Stimulated activated CD4-positive, alpha-beta T cell treated with anti-CD3 and anti-CD28 coated beads, Interleukin-12 subunit alpha, Interleukin-12 subunit beta, amount 100 ng/mL, for 4 hours (primary cell): ENCODE data around the gene JAK2.
"Not testable (repeated sequence)": the region's sequence is repeated elsewhere in the genome, so short reads cannot be mapped to it uniquely, and the experiment has no call there.

Experiments used
- DNase-seq: peaks from one replicate; pipeline ENCODE4 v3.0.0-alpha.2; 2020

JAK2 gene

DNA sequence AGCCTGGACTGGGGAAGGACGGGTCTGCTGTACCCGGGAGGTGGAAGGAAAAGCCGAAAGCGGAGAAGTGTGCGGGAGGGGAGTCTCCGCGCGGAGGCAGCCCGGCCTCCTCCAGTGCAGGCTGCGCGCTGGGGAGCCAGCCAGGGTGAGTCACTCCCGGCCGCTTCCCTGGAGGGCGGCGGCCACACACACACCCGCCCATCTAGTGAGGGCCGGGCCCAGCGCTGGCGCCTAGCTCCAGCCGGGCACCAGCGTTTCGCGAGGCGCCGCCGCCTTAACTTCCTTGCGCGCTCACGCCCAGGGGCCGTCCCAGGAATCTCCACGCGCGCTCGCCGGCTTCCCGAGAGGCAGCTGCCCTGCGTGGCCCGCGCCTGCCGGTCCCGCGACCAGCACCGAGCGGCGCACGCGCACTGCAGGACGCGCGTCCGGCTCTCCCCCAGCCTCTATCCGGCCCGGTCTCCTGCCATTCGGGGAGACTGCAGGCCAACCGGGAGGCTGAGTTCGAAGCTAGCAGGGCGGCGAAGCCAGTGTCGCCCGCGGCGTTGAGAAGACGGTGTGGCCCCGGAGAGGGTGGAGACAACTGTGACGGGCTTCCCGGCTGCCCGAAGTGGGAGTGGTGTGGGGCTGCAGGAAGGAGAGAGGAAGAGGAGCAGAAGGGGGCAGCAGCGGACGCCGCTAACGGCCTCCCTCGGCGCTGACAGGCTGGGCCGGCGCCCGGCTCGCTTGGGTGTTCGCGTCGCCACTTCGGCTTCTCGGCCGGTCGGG is at the start of gene JAK2:
Gene JAK2 (plus strand): TSS at position 652 of the 765 bp plus-strand sequence. CDS start 36,716 bp downstream, outside the sequence.
- DNase-seq, result peak; percentile 76

DNA sequence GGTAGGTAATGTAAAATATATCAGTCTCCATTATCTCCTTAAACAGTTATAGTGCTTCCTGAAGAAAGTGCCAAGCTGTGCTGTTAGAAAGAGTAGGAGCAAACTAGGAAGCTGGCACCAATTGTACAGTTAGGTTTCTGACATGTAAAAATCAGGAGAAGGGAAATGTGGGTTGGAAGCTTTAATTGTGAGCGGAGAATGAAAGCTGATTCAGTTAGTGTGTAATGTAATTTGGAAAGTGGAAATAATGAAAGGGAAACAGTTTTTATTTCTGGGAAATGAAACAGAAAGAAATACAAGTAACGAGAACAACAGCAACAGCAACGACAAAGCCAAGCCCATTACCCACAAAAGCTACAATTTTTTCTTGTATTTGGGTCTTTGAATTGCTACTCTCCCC is 48.8 kb upstream of the JAK2 start:
- DNase-seq, result no peak

DNA sequence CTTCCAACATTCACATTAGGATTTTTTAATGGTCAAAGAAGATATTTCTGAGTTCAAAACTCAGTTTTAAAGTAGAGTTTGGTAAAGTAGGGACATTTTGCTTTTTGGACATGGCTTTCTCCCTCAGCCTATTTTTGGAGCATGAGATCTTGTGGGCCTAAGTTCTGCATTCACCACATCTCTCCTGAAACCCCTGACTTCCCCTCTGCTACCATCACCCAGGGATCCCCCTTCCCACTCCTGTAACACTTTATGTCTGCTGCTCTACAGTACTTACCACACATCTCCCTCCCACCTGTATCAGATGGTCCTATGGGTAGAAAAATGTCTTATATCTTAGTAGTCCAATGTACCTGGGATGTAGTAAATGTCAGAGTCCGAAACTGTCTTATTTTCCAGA is 48.2 kb upstream of the JAK2 start:
- DNase-seq, result no peak

DNA sequence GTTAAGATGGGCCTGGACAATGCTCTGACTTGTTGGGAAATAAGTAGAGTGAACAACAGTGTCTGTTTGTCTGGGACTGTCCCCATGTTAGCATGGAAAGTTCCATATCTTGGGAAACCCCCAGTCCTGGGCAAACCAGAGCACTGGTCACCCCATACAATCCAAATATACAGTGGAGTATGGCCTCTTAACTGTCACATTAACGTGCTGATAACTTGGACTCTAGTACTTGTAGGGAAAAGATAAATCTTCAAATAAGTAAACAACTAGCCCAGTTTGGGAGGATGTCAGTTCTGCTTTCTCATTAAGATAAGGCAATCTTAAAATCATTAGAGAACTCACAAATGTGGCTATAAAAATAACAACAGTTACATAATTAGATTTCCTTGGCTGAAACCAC is 47.6 kb upstream of the JAK2 start:
- DNase-seq, result no peak

DNA sequence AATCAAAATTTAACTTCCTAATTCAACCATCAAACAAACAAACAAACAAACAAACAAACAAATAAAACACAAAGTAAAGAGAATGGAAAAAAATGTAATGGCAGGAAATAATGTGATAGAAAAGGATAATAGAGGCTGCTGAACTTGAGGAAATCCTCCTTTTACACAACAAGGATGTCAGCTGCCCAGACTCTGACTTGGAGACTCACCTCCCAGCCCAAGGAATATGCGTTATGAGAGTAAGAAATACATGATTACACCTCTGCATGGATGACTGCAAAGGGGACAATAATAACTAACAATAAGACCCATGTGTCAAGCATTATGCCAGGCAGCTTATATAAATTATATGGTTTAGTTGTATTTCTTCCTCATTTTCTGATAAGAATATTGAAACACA is 46.6 kb upstream of the JAK2 start:
- DNase-seq, result no peak

DNA sequence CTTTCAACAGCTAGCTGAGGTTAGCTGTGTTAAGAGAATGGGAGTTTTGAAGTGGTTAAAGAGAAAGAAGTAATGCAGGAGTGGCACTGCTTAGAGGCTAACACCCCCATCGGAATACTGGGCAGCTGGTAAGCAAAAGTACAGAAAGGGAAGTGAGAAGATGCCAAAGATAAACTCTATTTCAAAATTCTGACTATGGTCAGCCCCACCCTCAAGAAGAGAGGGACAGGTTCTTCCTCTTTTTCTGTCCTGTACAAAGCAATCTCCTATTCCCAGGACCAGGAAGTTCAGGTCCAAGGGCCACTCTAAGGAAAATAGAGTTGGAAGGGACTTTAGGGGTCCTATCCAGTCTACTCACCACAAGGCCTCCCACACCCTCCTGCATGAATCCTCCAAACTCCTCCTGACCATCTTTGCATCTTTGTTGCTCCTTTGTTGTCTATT is 45.9 kb upstream of the JAK2 start:
- no peak for DNase-seq

DNA sequence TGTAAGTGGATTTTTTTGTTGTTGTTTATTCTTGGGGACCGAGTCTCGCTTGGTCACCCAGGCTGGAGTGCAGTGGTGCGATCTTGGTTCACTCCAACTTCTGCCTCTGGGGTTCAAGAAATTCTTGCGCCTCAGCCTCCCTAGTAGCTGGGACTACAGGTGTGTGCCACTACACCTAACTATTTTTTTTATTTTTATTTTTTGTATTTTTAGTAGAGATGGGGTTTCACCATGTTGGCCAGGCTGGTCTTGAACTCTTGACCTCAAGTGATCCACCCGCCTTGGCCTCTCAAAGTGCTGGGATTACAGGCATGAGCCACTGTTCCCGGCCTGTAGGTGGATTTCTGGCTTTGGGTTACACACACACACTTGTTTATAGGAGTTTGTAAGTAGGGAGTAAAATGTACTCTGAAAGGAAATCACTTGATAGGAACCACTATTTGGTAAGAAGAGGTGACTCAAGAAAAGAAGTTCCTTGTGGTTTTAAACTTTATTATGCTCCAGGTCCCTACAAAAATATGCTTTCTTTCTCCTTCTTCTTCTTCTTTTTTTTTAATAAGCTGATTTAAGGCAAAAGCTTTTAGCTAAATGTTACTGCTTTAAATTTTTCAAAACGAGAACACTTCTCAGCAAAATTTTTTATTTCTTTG is 42.9 kb upstream of the JAK2 start:
- DNase-seq, result not testable (repeated sequence)

DNA sequence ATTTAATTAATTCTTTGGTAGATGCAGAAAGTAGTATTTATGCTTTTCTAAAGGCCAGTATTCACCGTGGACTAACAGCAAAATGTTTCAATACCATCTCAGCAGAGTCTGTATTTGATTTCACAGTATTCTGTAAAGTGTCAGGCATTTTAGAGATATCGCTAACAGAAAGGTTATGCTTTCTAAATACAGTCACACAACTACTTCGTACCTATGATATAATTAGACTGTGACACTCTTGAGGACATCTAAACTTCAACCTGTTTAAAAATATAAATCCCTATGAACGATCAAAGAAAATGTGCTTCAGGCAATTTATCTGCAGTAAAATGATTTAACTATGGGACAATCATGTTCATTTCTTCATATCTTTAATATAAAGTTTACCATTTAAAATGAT is 41.7 kb upstream of the JAK2 start:
- no peak for DNase-seq

DNA sequence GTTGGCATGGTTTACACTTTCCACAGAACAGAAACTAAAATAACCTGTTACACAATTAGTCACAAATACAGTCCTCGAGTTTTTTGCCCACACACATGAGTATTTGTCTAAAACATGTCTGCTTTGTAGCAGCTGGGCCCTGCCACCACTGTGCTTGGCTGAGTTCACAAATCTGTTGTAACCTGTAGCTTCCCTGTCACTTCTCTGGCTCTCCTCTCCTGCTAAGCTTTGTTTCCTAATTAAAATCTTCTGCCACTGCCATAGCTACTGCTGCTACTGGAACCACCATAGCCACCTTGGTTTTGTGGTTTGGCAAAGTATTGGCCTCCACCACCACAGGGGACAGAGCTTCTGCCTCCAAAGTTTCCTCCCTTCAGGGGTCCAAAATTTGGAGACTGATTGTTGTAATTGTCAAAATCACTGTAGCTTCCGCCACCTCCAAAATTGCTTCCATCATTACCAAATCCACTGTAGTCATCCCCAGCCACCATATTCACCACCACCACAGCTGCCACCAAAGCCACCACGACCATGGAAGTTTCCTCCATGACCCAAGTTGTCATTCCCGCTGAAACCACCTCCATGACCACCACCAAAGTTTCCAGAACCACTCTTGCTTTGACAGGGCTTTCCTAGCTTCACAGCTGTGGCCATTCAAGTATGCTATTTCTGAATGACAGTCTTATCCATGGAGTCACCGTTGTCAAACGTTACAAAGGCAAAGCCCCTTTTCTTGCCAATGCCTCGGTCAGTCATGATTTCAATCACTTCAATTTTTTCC is 40.5 kb upstream of the JAK2 start:
- peak; percentile 29 for DNase-seq

DNA sequence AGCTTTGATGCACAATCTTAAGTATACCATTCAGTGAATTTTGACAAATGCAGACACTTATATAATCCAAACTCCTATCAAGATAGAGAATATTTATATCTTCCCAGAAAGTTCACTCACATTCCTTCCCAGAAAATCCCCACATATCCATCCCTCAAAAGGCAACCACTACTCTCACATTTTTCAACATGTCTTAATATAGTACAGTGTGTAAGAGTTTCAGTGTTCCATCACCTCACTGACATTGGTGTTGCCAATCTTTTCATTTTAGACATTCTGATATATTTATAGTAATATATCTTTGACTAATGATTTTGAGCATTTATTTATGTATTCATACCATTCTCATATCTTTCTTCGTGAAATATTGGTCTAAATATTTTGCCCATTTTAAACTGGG is 38.1 kb upstream of the JAK2 start:
- DNase-seq, result no peak

DNA sequence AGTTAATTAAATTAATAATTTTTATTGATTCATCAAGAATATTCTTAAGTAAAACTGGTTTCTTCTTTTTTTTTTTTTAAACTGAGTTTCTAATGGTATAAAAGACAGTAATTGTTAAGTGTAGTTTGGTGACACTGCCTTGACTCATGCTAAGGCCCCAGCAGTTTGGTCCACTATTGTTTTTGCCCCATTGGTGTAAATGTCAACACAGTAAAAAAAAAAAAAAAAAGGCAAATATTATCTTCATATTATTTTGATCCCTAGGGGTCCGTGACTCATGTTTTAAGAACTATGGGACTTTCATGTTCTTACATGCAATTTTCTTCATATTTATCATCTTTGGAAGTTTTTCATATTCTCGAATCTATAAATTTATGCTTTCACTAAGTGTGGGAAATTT is 29.2 kb upstream of the JAK2 start:
- no peak for DNase-seq

DNA sequence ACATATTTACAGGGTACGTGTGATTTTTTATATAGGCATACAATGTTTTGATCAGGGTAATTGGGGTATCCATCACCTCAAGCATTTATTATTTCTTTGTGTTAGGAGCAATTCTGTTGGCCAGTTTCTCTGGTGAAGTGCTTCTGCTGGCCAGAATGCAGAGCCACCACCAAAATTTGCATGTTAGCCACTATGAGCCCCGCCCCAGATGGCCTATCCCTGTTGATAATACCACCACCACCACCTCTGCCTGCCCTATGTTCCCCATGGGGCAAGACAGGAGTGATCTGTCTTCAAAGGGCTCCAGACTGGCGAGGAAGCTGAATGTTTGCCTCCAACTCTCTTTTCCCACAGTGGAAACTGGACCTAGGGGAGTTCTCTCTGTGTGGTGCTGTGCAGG is 26.0 kb upstream of the JAK2 start:
- DNase-seq, result no peak

DNA sequence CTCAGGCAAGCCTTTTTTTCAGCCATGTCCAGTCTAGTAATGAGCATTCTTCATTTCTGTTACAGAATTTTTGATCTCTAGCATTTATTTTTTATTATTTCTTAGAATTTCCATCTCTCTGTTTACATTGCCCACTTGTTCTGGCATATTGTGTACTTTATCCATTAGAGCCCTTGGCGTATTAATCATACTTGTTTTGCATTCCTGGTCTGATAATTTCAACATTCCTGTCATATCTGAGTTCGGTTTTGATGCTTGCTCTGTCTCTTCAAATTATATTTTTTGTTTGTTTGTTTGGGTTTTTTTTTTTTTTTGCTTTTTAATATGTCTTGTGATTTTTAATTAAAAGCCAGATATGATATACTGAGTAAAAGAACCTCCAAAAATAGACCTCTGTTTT is 23.0 kb upstream of the JAK2 start:
- DNase-seq, result no peak

DNA sequence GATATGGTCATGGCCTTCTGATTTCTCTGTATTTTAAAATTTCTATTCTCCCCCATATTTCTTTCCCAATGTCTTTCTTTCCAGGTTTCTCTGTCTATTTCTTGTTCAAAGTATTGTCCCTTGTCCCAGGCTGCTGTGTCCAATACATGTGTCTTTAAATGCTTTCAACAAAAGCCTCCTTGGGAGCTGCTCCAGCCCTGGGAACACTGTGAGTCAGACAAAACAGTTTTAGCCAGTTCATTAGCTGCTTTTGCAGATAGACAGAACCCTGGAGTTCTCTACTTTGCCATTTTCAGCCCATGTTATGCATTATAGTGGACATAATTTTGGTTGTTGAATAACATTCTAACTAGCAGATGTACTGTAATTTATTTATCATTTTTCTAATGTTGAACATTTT is 20.5 kb upstream of the JAK2 start:
- DNase-seq, result no peak

DNA sequence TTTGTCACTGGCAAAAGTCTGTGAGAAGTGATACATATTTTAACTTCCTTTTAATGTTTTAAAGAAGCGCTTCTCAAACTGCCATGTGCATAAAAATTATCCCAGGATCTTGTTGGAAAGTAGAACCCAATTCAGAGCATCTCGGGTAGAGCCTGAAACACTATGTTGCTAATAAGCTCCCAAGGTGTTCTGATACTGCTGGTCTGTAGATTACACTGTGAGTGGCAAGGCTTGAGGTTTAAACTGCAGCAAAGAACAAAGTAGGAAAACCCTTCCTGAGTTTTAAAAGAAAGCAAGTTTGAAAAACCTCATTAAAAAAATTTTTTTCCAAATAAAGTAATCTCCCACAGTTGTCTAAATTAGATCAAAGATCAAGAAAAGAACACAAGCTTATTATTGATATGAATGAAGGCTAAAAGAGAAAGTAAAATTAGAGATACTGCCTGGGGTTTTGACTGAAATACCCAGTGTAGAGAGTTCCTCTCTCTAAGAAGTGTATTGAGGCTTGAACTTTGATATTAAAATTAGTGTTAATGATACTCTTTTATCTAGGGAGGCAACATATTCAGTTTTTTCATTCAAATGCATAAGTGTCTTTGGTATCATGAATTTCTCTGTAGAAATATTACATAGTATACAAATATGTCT is 19.8 kb upstream of the JAK2 start:
- DNase-seq, result no peak

DNA sequence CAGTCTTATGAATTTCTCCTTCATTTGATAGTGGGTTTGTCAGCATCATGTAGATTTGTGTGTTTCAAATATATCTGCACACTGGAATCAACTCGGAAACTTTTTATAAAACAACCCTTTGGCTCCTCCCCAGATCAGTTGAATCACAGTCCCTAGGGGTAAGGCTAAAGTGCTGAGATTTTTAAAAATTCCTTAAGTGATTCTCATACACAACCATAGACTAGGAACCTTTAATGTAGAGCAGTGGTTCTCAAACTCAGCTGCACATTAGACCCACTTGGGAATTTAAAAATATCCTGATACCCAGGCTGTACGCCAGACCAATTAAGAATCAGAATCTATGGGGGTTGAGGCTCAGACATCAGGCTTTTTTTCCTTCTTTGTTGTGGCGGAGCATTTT is 17.5 kb upstream of the JAK2 start:
- DNase-seq, result no peak

DNA sequence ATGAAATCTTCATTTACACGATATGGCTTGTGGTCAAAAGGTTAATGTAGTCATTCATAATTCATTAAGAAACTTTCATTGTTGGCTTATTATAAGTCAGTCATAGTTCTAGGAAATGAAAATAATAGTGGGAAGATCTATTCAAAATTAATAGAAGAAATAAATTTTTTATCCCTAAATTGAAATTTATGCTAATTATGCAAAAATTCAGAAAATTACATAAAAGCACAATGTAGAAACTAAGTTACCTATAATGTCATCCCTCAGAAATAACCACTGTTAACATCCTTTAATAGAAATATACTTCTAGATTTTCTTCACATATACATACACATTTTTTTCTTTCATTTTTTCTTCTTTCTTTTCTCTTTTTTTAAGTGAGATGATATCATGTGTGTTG is 15.9 kb upstream of the JAK2 start:
- no peak for DNase-seq

DNA sequence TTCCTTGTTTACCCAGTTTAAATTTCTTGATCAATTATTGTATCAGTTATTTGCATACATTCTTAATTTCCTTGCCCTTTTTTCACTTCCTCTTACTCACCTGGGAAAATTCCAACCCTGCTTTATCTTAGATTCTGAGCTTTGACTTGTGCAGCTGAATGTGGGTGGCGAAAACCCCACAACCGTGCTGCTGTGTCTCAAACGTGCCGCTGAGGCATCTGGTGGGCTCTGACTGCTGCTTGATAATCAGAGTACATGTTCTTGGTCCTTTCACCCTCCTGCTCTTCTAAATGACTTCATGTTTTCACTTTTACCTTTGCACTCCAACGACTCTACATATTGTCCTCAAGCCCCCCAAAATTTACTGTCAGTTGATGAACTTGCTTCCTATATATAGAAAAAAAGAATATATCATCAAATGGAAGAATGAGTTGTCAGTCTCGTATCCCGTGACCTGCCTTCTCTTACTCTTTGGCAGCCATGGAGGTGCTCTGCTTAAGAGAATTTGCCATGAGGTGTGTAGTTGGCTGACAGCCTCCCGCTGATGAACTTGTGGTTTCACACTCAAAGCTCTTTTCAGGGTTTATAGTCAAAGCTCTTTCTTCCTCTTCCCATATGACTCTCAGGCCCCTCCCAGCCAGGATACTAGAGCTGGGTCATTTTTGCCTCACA is 14.0 kb upstream of the JAK2 start:
- peak; percentile 70 for DNase-seq

DNA sequence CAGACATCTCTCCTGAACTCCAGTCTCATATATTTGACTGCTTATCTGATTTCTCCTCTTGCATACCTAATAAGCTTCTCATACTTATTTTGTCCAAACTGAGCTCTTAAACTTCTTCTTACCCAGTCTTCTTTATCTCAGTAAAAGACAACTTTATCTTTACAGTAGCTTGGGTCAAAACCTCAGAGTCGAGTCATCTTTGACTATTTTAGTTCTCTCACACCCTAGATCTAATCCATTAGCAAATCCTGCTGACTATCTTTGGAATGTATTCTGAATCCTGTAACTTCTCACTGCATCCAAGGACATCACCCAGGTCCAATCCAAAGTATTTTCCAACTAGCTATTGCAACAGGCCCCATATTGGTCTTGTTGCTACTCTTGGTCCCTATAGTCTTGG is 11.8 kb upstream of the JAK2 start:
- no peak for DNase-seq

DNA sequence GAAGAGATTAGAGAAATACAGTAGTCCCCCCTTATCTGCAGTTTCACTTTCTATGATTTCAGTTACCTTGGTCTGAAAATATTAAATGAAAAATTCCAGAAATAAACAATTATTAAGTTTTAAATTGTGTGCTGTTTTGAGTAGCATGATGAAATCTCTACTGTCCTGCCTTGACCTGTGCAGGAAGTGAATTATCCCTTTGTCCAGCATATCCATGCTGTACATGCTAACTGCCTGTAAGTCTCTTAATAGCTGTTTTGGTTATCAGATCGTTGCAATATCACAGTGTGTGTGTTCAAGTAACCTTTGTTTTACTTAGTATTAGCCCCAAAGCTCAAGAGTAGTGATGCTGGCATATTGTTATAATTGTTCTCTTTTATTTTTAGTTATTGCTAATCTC is 11.2 kb upstream of the JAK2 start:
- no peak for DNase-seq

DNA sequence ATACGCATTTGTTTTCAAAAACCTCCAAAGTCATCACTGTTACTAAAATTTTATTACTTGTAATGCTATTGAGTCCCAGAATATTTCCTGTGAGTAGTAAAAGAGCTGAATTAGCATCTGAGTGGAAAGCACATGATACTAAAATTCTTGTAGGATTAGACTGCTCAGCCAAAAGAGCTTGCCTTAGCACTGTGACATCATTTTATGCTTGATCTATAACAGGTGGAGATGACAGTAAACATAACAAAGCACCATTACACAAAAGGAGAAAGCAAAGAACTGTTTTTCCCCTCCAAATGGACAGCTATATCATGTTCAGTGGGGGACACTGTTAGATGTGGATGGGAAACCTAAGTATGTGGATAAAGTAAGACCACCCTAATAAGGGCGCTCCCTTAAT is 5.8 kb upstream of the JAK2 start:
- DNase-seq, result no peak

DNA sequence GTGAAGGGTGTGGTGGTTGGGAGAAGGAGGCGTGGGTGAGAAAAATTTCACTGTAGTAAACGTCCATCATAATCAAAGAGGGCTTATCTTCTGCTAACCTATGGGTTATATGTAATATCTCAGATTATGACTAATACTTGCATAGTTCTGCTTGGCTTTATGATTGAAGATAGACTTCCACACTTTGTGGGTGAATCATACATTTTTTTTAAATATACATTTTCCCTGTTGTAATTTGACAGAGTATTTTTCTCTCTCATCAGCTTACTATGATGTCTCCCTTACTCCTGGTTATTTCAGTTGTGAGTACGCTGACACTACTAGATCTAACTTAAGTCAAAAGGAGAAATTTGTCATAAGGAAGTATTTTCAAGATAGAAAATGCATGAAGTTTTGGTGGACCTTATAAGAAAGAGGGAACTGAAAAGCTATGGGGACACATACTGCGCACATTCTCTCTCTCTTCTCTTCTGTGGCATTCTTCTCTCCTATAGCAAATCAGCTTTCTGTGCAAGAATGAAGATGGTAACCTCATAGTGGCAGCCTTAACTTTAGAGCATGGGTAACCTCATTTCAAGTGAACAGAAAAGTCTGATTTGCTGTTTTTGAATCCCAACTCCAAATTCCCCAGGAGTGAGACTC is 4.9 kb upstream of the JAK2 start:
- DNase-seq, result no peak
